Peyer's patch (tissue), 4 donors: ENCODE results near the gene SUPT3H. TPM values are rescaled to one million over a fixed set of nuclear protein-coding genes. Genes with fewer than 3 reads are reported as not detected.

Experiments used
- DNase-seq, 3 donors: peaks; one replicate each; pipeline ENCODE4 v3.0.0-alpha.2; 2017 to 2019
- H3K27ac ChIP-seq, 4 donors: fragments of 200-600 bp; sonication (generic); one replicate each; pipeline ENCODE4 v1.5.1; 2016 to 2019
- H3K27me3 ChIP-seq, 2 donors: fragments of 200-600 bp; sonication (generic); one replicate each; pipeline ENCODE4 v1.5.1; 2019
- H3K36me3 ChIP-seq, 3 donors: fragments of 200-600 bp; sonication (generic); one replicate each; pipeline ENCODE4 v1.5.1; 2016 to 2019
- H3K4me1 ChIP-seq, 4 donors: fragments of 200-600 bp; sonication (generic); one replicate each; pipeline ENCODE4 v1.5.1; 2016 to 2019
- H3K4me3 ChIP-seq, 4 donors: fragments of 200-600 bp; sonication (generic); 1 replicate in 3 of 4; 2 replicates in 1 of 4; pipeline ENCODE4 v1.5.1; 2016 to 2019; ENCODE audit warnings: mild to moderate bottlenecking in 1 of 4
- H3K9me3 ChIP-seq, 4 donors: fragments of 200-600 bp; sonication (generic); one replicate each; pipeline ENCODE4 v1.5.1; 2016 to 2019; ENCODE audit warnings: mild to moderate bottlenecking in 1 of 4
- CTCF ChIP-seq, 6 experiments: fragments of 450-650 bp in 4 of 6; fragments of 200-600 bp in 2 of 6; sonication (generic) in 1 of 6; IDR thresholded peaks; one replicate each; pipeline ENCODE4 v1.5.1; 2017 to 2019; ENCODE audit warnings: antibody characterized with exemption in 6 of 6, mild to moderate bottlenecking in 3 of 6, moderate library complexity in 1 of 6
- POLR2A ChIP-seq, 2 donors: fragments of 450-650 bp; IDR thresholded peaks; one replicate each; pipeline ENCODE4 v1.5.1; 2017; ENCODE audit warnings: antibody characterized with exemption in 2 of 2, mild to moderate bottlenecking in 2 of 2, moderate library complexity in 2 of 2
- total RNA-seq, 4 donors: library from RNA; depleted of rRNA; stranded (reverse); fragments of >200 nt; gene quantifications; one replicate each; pipeline ENCODE4 v1.1.0, GENCODE V29; 2016

The SUPT3H gene
- total RNA-seq, 4 donors from 2014 or later: 2.0 to 17.3 (median 2.7) TPM

GRCh38 chr6:45411959-45412358 lies 34.2 kb upstream of the SUPT3H start:
- H3K4me3 ChIP-seq: no peak overlapping the region
- DNase-seq: no peak
- H3K4me1 ChIP-seq: no peaks in the 10 kb centered on the region
- H3K9me3 ChIP-seq: no peaks in the 10 kb centered on the region
- TF ChIP-seq CTCF (IDR thresholded peaks at IDR 0.05) (no peak), POLR2A (IDR thresholded peaks at IDR 0.05) (no peak)
- H3K27ac ChIP-seq: no peak overlapping the region
- no peaks in the 10 kb centered on the region for H3K36me3 ChIP-seq
- H3K27me3 ChIP-seq: no peaks in the 10 kb centered on the region

GRCh38 chr6:45400021-45400420 lies 22.3 kb upstream of the SUPT3H start:
- no peak for DNase-seq
- Histone ChIP-seq H3K4me1 (no peaks in the 10 kb centered on the region), H3K9me3 (no peaks in the 10 kb centered on the region), H3K27ac (no peak overlapping the region), H3K36me3 (no peaks in the 10 kb centered on the region), H3K27me3 (no peaks in the 10 kb centered on the region), H3K4me3 (no peak overlapping the region)
- TF ChIP-seq CTCF (IDR thresholded peaks at IDR 0.05) (no peak), POLR2A (IDR thresholded peaks at IDR 0.05) (no peak)

GRCh38 chr6:45398075-45398813 lies 20.5 kb upstream of the SUPT3H start:
- no peak for TF ChIP-seq POLR2A (IDR thresholded peaks at IDR 0.05)
- no peak for TF ChIP-seq CTCF (IDR thresholded peaks at IDR 0.05)
- no peak overlapping the region for H3K4me3 ChIP-seq

GRCh38 chr6:45394586-45395095 lies 16.9 kb upstream of the SUPT3H start:
- TF ChIP-seq CTCF (IDR thresholded peaks at IDR 0.05) (no peak), POLR2A (IDR thresholded peaks at IDR 0.05) (no peak)

More at GRCh38 chr6:45398075-45398813, 20.5 kb upstream of the SUPT3H start:
- DNase-seq: no peak
- no peak overlapping the region for H3K27ac ChIP-seq
- no peaks in the 10 kb centered on the region for H3K9me3 ChIP-seq
- H3K4me1 ChIP-seq: no peaks in the 10 kb centered on the region
- H3K27me3 ChIP-seq: no peaks in the 10 kb centered on the region
- H3K36me3 ChIP-seq: no peaks in the 10 kb centered on the region

GRCh38 chr6:45388328-45388727 lies 10.6 kb upstream of the SUPT3H start:
- no peak overlapping the region for H3K4me3 ChIP-seq
- no peak for TF ChIP-seq CTCF (IDR thresholded peaks at IDR 0.05)
- no peak for TF ChIP-seq POLR2A (IDR thresholded peaks at IDR 0.05)
- H3K27ac ChIP-seq: no peak overlapping the region
- no peaks in the 10 kb centered on the region for H3K9me3 ChIP-seq
- no peak for DNase-seq
- no peaks in the 10 kb centered on the region for H3K36me3 ChIP-seq
- no peaks in the 10 kb centered on the region for H3K27me3 ChIP-seq
- H3K4me1 ChIP-seq: no peaks in the 10 kb centered on the region

More at GRCh38 chr6:45394586-45395095, 16.9 kb upstream of the SUPT3H start:
- DNase-seq: no peak
- Histone ChIP-seq H3K36me3 (no peaks in the 10 kb centered on the region), H3K27ac (no peak overlapping the region), H3K27me3 (no peaks in the 10 kb centered on the region), H3K9me3 (no peaks in the 10 kb centered on the region), H3K4me3 (no peak overlapping the region), H3K4me1 (no peaks in the 10 kb centered on the region)
